MM.1S (cell line): ENCODE results near the gene LVRN.

Experiments
- DNase-seq: peaks from one replicate; pipeline ENCODE4 v3.0.0-alpha.2; 2015
- H2AFZ ChIP-seq: fragments of 300-600 bp; sonication (generic); 2 replicates; pipeline ENCODE4 v1.6.0; 2016; ENCODE audit warnings: antibody characterized with exemption, low read length
- H3F3A ChIP-seq: fragments of 300-600 bp; sonication (generic); 2 replicates; pipeline ENCODE4 v1.6.1; 2016; ENCODE audit warnings: mild to moderate bottlenecking, antibody characterized with exemption, low read length, moderate library complexity, mixed read lengths; ENCODE audit not compliant: insufficient read depth
- H3K27ac ChIP-seq: fragments of 300-600 bp; sonication (generic); 2 replicates; pipeline ENCODE4 v1.5.1; 2016; ENCODE audit warnings: mild to moderate bottlenecking, low read length
- H3K27me3 ChIP-seq: fragments of 300-600 bp; sonication (generic); replicated peaks from 2 replicates; pipeline ENCODE4 v1.6.0; 2016; ENCODE audit warnings: low read length; ENCODE audit not compliant: insufficient read depth
- H3K36me3 ChIP-seq: fragments of 300-600 bp; sonication (generic); replicated peaks from 2 replicates; pipeline ENCODE4 v1.6.1; 2016; ENCODE audit warnings: mild to moderate bottlenecking, low read length, mixed read lengths; ENCODE audit not compliant: insufficient read depth
- H3K4me1 ChIP-seq: fragments of 300-600 bp; sonication (generic); 2 replicates; pipeline ENCODE4 v1.6.1; 2016; ENCODE audit warnings: low read length, mixed read lengths
- H3K4me2 ChIP-seq: fragments of 300-600 bp; sonication (generic); 2 replicates; pipeline ENCODE4 v1.6.0; 2016; ENCODE audit warnings: low read depth, low read length
- H3K4me3 ChIP-seq: fragments of 300-600 bp; sonication (generic); 2 replicates; pipeline ENCODE4 v1.5.1; 2016; ENCODE audit warnings: low read length, mixed read lengths
- H3K79me2 ChIP-seq: fragments of 300-600 bp; sonication (generic); 2 replicates; pipeline ENCODE4 v1.6.1; 2016; ENCODE audit warnings: mixed run types, low read length, mixed read lengths
- H3K9ac ChIP-seq: fragments of 300-600 bp; sonication (generic); 2 replicates; pipeline ENCODE4 v1.6.1; 2016; ENCODE audit warnings: low read length, mixed read lengths
- H3K9me2 ChIP-seq: fragments of 300-600 bp; sonication (generic); replicated peaks from 2 replicates; pipeline ENCODE4 v1.6.1; 2016; ENCODE audit warnings: mild to moderate bottlenecking, low read length, mixed read lengths; ENCODE audit not compliant: insufficient read depth
- H3K9me3 ChIP-seq: fragments of 300-600 bp; sonication (generic); replicated peaks from 2 replicates; pipeline ENCODE4 v1.6.1; 2016; ENCODE audit warnings: mild to moderate bottlenecking, low read length, mixed read lengths; ENCODE audit not compliant: insufficient read depth
- H4K20me1 ChIP-seq: fragments of 300-600 bp; sonication (generic); 2 replicates; pipeline ENCODE4 v1.6.1; 2016; ENCODE audit warnings: mild to moderate bottlenecking, low read length, moderate library complexity, mixed read lengths; ENCODE audit not compliant: insufficient read depth
- EZH2 ChIP-seq: fragments of 300-600 bp; sonication (generic); optimal IDR thresholded peaks from 2 replicates; pipeline ENCODE3; 2017; ENCODE audit warnings: low read depth, mild to moderate bottlenecking, antibody characterized with exemption, low read length, mixed read lengths
- EZH2phosphoT487 ChIP-seq: fragments of 300-600 bp; sonication (generic); IDR thresholded peaks from 2 replicates; pipeline ENCODE4 v1.6.1; 2018; ENCODE audit warnings: antibody characterized with exemption, low read length
- TF ChIP-seq, protein P1 (sequence below): fragments of 300-600 bp; sonication (generic); IDR thresholded peaks from 2 replicates; pipeline ENCODE4 v1.5.1; 2016; ENCODE audit warnings: antibody characterized with exemption, low read length, mixed read lengths

LVRN gene

DNA sequence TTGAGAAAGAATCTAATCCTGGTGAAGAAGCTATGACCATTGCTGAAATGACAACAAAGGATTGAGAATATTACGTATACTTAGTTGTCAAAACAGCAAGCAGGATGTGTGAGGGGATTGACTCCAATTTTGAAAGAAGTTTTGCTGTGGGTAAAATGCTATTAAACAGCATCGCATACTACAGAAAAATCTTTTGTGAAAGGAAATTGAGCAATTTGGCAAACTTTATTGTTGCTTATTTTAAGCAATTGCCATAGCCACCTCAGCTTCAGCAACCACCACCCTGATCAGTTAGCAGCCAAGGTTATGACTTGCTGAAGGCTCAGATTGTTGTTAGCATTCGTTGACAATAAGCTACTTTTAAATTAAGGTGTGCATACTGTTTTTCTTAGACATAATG is 47.5 kb downstream of the LVRN start:
- Histone ChIP-seq H3K27ac (no peak overlapping the region), H4K20me1 (no peaks in the 10 kb centered on the region), H3K36me3 (no peaks in the 10 kb centered on the region), H3K4me2 (no peak overlapping the region), H2AFZ (no peak overlapping the region), H3K9ac (no peak overlapping the region), H3K4me3 (no peak overlapping the region), H3K9me2 (no peaks in the 10 kb centered on the region), H3K27me3 (no peaks in the 10 kb centered on the region), H3K9me3 (no peaks in the 10 kb centered on the region), H3F3A (no peaks in the 10 kb centered on the region), H3K4me1 (no peaks in the 10 kb centered on the region), H3K79me2 (no peaks in the 10 kb centered on the region)
- TF ChIP-seq, protein P1, sequence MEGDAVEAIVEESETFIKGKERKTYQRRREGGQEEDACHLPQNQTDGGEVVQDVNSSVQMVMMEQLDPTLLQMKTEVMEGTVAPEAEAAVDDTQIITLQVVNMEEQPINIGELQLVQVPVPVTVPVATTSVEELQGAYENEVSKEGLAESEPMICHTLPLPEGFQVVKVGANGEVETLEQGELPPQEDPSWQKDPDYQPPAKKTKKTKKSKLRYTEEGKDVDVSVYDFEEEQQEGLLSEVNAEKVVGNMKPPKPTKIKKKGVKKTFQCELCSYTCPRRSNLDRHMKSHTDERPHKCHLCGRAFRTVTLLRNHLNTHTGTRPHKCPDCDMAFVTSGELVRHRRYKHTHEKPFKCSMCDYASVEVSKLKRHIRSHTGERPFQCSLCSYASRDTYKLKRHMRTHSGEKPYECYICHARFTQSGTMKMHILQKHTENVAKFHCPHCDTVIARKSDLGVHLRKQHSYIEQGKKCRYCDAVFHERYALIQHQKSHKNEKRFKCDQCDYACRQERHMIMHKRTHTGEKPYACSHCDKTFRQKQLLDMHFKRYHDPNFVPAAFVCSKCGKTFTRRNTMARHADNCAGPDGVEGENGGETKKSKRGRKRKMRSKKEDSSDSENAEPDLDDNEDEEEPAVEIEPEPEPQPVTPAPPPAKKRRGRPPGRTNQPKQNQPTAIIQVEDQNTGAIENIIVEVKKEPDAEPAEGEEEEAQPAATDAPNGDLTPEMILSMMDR, result no peak
- TF ChIP-seq EZH2phosphoT487, result no peak
- TF ChIP-seq EZH2, result no peak
- no peak for DNase-seq

DNA sequence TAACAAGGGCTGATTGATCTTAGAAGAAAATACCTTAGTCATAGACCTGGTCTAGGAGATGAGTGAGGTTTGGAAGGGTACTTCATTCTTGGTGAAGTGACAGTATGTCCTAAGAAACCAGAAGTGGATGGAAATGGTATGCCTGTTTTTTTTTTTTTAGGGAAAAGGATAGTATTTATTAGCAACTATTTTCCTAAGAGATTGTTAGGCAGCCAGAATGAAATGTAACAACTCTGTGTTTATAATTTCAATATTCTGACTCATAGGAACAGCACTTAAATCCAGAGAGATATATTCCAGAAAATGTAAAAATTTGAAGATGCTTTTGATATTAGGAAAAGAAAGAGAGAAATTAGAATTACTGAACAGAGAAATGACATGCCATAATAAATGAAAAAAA is 48.8 kb downstream of the LVRN start:
- no peaks in the 10 kb centered on the region for H4K20me1 ChIP-seq
- TF ChIP-seq EZH2 (no peak), EZH2phosphoT487 (no peak)
- TF ChIP-seq, protein P1, result no peak
- H3K79me2 ChIP-seq, result no peaks in the 10 kb centered on the region
- H3K4me1 ChIP-seq, result no peaks in the 10 kb centered on the region
- H3F3A ChIP-seq, result no peaks in the 10 kb centered on the region
- no peak overlapping the region for H3K4me2 ChIP-seq
- H3K27me3 ChIP-seq, result no peaks in the 10 kb centered on the region
- H3K9me2 ChIP-seq, result no peaks in the 10 kb centered on the region
- DNase-seq, result no peak
- H3K4me3 ChIP-seq, result no peak overlapping the region
- H3K27ac ChIP-seq, result no peak overlapping the region
- H3K36me3 ChIP-seq, result no peaks in the 10 kb centered on the region
- no peak overlapping the region for H3K9ac ChIP-seq
- H3K9me3 ChIP-seq, result no peaks in the 10 kb centered on the region
- H2AFZ ChIP-seq, result no peak overlapping the region

DNA sequence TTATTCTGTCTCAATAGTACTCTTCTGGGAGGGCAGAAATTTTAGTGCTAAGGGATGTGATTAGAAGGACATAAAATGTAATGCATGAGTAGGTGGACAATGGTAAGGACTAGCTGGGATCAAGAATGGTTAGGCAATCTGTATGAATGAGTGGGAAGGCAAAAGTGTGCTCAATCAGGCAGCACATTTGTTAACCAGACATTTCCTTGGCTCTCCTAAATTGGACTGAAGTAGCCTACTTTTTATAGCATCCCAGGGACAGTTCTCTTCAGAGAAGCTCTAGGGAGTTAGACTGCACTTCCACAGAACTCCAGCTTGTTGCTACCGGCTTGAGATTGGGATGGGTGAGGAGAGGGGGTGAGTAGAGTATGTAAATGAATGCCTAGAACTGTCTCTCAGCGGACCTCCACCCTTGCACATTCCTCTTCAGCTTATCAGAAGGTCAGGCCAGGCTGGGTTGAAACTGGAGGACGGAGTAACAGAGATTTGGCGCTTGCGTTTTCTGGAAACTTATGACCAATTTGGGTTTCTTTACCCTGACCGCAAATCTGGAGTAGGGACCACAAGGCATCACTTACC is 51.0 kb downstream of the LVRN start:
- TF ChIP-seq EZH2phosphoT487 (no peak), EZH2 (no peak)
- TF ChIP-seq, protein P1, result no peak
- no peak overlapping the region for H3K4me3 ChIP-seq

More for the DNA sequence above, 51.0 kb downstream of the LVRN start:
- DNase-seq, result no peak
- Histone ChIP-seq H3K79me2 (no peaks in the 10 kb centered on the region), H3K4me2 (no peak overlapping the region), H3K27me3 (no peaks in the 10 kb centered on the region), H2AFZ (no peak overlapping the region), H3K27ac (no peak overlapping the region), H3K9ac (no peak overlapping the region), H4K20me1 (no peaks in the 10 kb centered on the region), H3F3A (no peaks in the 10 kb centered on the region), H3K9me2 (no peaks in the 10 kb centered on the region), H3K4me1 (no peaks in the 10 kb centered on the region), H3K36me3 (no peaks in the 10 kb centered on the region), H3K9me3 (no peaks in the 10 kb centered on the region)
